SU-DHL-6 (cell line): ENCODE data around the gene PLAAT2.

Experiments
- H2AFZ ChIP-seq: fragments of 200-600 bp; sonication (generic); 2 replicates; pipeline ENCODE4 v1.6.1; 2014; ENCODE audit warnings: low read depth, mild to moderate bottlenecking, moderate library complexity, mixed read lengths, antibody characterized with exemption, low read length; ENCODE audit not compliant: severe bottlenecking
- H3F3A ChIP-seq: fragments of 200-600 bp; shearing (Covaris generic); 2 replicates; pipeline ENCODE4 v1.6.0; 2016; ENCODE audit warnings: antibody characterized with exemption, mild to moderate bottlenecking; ENCODE audit not compliant: insufficient read depth
- H3K27ac ChIP-seq: fragments of 200-600 bp; sonication (generic); 2 replicates; pipeline ENCODE4 v1.5.1; 2016; ENCODE audit warnings: low read depth, mild to moderate bottlenecking, low read length, moderate library complexity, mixed read lengths
- H3K27me3 ChIP-seq: fragments of 200-600 bp; sonication (generic), shearing (Covaris generic); 2 replicates; pipeline ENCODE4 v1.6.0; 2014; ENCODE audit warnings: mild to moderate bottlenecking, low read length
- H3K36me3 ChIP-seq: fragments of 200-600 bp; sonication (generic); 2 replicates; pipeline ENCODE4 v1.6.1; 2014; ENCODE audit warnings: mild to moderate bottlenecking, low read length, mixed read lengths
- H3K4me2 ChIP-seq: fragments of 300-600, 200-600 bp; shearing (Covaris generic), sonication (generic); 2 replicates; pipeline ENCODE4 v1.6.0; 2014; ENCODE audit warnings: low read length, low read depth, mild to moderate bottlenecking; ENCODE audit not compliant: poor library complexity, severe bottlenecking
- H3K4me3 ChIP-seq: fragments of 200-600 bp; sonication (generic); 2 replicates; pipeline ENCODE4 v1.5.1; 2014; ENCODE audit warnings: antibody characterized with exemption, low read length, mild to moderate bottlenecking, mixed read lengths; ENCODE audit not compliant: insufficient read depth, poor library complexity, severe bottlenecking
- H3K79me2 ChIP-seq: fragments of 200-600 bp; sonication (generic); 2 replicates; pipeline ENCODE4 v1.6.1; 2014; ENCODE audit warnings: mild to moderate bottlenecking, low read length, moderate library complexity; ENCODE audit not compliant: insufficient read depth
- H3K9ac ChIP-seq: fragments of 200-600 bp; sonication (generic); 2 replicates; pipeline ENCODE4 v1.7.0; 2014; ENCODE audit warnings: mild to moderate bottlenecking, low read length
- H3K9me2 ChIP-seq: fragments of 200-600 bp; sonication (generic); replicated peaks from 2 replicates; pipeline ENCODE4 v1.6.1; 2014; ENCODE audit warnings: low read length; ENCODE audit not compliant: insufficient read depth
- H3K9me3 ChIP-seq: fragments of 200-600 bp; sonication (generic); 2 replicates; pipeline ENCODE4 v1.6.1; 2014; ENCODE audit warnings: low read length, mixed read lengths; ENCODE audit not compliant: insufficient read depth
- H4K20me1 ChIP-seq: fragments of 200-600 bp; sonication (generic); 2 replicates; pipeline ENCODE4 v1.6.1; 2014; ENCODE audit warnings: low read depth, mild to moderate bottlenecking, antibody characterized with exemption, low read length, moderate library complexity, mixed read lengths
- EZH2phosphoT487 ChIP-seq: fragments of 200-600 bp; sonication (generic), shearing (Covaris generic); conservative IDR thresholded peaks from 2 replicates; pipeline ENCODE4 v1.6.1; 2018; ENCODE audit warnings: mild to moderate bottlenecking, antibody characterized with exemption, low read length, moderate library complexity, mixed read lengths
- TF ChIP-seq, protein P1 (sequence below): fragments of 200-600 bp; sonication (generic); IDR thresholded peaks from one replicate; pipeline ENCODE4 v1.5.1; 2017; ENCODE audit warnings: antibody characterized with exemption, mild to moderate bottlenecking, low read length, moderate library complexity; ENCODE audit not compliant: insufficient read depth, poor library complexity, severe bottlenecking

The PLAAT2 gene

DNA sequence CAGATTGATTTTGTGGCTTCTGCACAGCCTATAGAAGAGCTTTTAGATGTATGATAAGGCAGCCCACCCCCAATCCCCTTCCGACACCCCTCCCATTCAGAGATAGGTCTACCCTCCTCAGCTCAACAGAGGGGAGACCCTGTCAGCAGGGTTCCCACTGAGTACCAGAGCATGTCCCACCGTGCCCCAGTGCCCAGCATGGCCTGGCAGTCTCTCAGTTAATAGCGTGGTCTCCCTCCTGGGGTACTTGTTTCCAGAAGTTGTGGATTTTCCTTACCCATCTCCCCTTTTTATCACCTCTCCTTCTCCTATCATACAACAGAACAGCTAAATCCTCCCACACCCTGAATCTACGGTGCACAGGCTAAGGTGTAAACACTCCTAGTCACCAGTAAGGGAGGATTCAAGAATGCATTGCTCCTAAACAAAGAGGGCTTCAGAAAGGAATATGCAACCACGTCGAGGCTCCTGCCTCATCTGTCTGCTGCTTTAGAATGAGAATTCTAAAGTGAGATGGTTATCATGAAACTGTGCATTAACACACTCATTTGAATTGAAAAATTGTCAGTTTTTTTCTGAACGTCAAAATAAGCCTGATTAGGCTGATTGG lies 6.7 kb downstream of the PLAAT2 start:
- H3K27me3 ChIP-seq = no peaks in the 10 kb centered on the region
- no peaks in the 10 kb centered on the region for H3F3A ChIP-seq
- H3K36me3 ChIP-seq = no peaks in the 10 kb centered on the region
- no peak overlapping the region for H3K9ac ChIP-seq
- H3K27ac ChIP-seq = no peak overlapping the region
- no peaks in the 10 kb centered on the region for H3K9me3 ChIP-seq
- H3K4me3 ChIP-seq = no peak overlapping the region
- no peak overlapping the region for H3K4me2 ChIP-seq
- no peaks in the 10 kb centered on the region for H3K79me2 ChIP-seq
- H2AFZ ChIP-seq = no peak overlapping the region
- no peak for TF ChIP-seq EZH2phosphoT487
- TF ChIP-seq, protein P1, sequence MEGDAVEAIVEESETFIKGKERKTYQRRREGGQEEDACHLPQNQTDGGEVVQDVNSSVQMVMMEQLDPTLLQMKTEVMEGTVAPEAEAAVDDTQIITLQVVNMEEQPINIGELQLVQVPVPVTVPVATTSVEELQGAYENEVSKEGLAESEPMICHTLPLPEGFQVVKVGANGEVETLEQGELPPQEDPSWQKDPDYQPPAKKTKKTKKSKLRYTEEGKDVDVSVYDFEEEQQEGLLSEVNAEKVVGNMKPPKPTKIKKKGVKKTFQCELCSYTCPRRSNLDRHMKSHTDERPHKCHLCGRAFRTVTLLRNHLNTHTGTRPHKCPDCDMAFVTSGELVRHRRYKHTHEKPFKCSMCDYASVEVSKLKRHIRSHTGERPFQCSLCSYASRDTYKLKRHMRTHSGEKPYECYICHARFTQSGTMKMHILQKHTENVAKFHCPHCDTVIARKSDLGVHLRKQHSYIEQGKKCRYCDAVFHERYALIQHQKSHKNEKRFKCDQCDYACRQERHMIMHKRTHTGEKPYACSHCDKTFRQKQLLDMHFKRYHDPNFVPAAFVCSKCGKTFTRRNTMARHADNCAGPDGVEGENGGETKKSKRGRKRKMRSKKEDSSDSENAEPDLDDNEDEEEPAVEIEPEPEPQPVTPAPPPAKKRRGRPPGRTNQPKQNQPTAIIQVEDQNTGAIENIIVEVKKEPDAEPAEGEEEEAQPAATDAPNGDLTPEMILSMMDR = no peak
- H3K9me2 ChIP-seq = no peaks in the 10 kb centered on the region
- H4K20me1 ChIP-seq = no peaks in the 10 kb centered on the region

DNA sequence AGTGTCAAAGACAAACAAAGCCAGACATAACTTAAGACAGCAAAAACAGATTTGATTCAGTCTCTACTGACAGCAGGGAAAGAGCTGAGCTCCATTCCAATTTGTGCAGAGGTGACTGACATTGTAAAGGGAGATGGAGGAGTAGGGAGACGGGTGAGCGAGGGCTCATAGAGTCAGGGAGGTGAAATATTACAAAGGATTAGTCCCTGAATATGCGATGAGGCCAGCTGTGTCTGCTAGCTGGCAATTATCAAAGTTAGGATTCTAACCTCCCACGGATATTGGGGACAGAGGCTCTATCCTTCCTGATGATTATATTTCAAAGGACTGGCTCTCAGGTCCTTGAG lies 8.3 kb downstream of the PLAAT2 start:
- Histone ChIP-seq H3K9ac (no peak overlapping the region), H3K4me2 (no peak overlapping the region), H3K27me3 (no peaks in the 10 kb centered on the region), H3K27ac (no peak overlapping the region), H3K9me2 (no peaks in the 10 kb centered on the region), H3K79me2 (no peaks in the 10 kb centered on the region), H3K36me3 (no peaks in the 10 kb centered on the region), H2AFZ (no peak overlapping the region), H4K20me1 (no peaks in the 10 kb centered on the region), H3K9me3 (no peaks in the 10 kb centered on the region), H3F3A (no peaks in the 10 kb centered on the region), H3K4me3 (no peak overlapping the region)
- TF ChIP-seq, protein P1 = no peak
- TF ChIP-seq EZH2phosphoT487 = no peak

DNA sequence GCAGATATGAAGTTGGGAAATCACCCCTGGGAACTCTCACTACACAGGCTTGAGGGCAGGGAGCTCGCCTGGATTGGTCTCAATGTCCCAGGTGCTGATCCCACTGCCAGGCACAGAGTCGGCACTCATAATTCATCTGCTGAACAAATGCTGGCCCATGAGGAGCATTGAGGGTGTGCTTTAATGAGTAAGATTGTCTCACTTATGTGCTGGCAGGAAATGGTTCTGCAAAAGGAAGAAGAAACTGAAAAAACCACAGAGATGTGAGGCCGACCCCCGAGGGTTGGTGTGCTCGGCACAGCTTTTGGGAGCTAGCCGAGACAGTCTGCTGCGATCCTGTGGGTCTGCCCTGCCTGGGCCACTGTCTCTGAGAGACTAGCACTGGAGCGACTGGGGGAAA lies 9.4 kb downstream of the PLAAT2 start:
- H3K4me3 ChIP-seq = no peak overlapping the region
- no peaks in the 10 kb centered on the region for H3F3A ChIP-seq
- no peaks in the 10 kb centered on the region for H3K36me3 ChIP-seq
- TF ChIP-seq, protein P1 = no peak
- TF ChIP-seq EZH2phosphoT487 = no peak
- no peaks in the 10 kb centered on the region for H3K79me2 ChIP-seq
- no peaks in the 10 kb centered on the region for H3K9me2 ChIP-seq
- H2AFZ ChIP-seq = peak overlapping the region; percentile 72
- no peak overlapping the region for H3K27ac ChIP-seq
- no peak overlapping the region; the same call in 1 of the 2 replicates for H3K9ac ChIP-seq
- H3K27me3 ChIP-seq = no peaks in the 10 kb centered on the region
- no peaks in the 10 kb centered on the region for H4K20me1 ChIP-seq
- H3K4me2 ChIP-seq = peak overlapping the region; percentile 36
- no peaks in the 10 kb centered on the region for H3K9me3 ChIP-seq
